OCI-LY1 (cell line): Measurements from ENCODE around the gene VRK1.

Source experiments
- EZH2 ChIP-seq: fragments of 200-600 bp; sonication (generic), shearing (Covaris generic); IDR thresholded peaks from 2 replicates; pipeline ENCODE4 v1.8.0; 2017; ENCODE audit warnings: borderline replicate concordance, mixed run types, mild to moderate bottlenecking, antibody characterized with exemption, low read length, moderate library complexity, mixed read lengths
- TF ChIP-seq, protein P1 (sequence below): fragments of 200-600 bp; sonication (generic), shearing (Covaris generic); IDR thresholded peaks from 2 replicates; pipeline ENCODE4 v1.5.1; 2017; ENCODE audit warnings: mild to moderate bottlenecking, antibody characterized with exemption, low read length, moderate library complexity, mixed read lengths

DNA sequence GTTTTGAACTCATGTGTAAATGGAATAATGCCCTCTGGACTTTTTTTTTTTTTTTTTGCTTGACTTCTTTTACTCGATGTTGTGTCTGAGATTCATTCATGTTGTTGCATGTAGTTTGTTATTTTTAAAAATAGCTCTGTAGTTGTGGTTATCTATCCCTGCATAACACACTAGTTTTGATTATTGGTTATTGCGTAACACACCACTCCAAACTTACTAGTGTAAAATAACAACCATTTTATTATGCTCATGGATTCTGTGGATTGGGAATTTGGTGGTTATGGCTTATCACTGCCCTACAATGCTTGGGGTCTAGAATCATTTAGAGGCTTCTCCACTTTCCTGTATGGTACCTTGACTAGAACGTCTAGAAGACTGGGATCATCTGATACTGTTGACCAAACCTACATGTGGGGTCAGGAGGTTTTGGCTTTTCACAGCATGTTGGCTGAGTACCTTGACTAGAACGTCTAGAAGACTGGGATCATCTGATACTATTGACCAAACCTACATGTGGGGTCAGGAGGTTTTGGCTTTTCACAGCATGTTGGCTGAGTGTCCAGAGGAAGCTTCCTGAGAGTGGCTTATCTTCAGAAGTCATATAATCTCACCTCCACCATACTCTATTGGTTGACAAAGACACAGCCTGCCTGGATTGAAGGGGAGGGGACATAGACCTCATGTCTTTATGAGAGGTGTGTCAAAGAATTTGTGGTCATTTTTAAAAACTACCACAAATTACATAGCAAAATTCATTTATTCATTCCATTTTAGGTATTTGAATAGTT lies 11.6 kb downstream of the VRK1 start:
- TF ChIP-seq, protein P1, sequence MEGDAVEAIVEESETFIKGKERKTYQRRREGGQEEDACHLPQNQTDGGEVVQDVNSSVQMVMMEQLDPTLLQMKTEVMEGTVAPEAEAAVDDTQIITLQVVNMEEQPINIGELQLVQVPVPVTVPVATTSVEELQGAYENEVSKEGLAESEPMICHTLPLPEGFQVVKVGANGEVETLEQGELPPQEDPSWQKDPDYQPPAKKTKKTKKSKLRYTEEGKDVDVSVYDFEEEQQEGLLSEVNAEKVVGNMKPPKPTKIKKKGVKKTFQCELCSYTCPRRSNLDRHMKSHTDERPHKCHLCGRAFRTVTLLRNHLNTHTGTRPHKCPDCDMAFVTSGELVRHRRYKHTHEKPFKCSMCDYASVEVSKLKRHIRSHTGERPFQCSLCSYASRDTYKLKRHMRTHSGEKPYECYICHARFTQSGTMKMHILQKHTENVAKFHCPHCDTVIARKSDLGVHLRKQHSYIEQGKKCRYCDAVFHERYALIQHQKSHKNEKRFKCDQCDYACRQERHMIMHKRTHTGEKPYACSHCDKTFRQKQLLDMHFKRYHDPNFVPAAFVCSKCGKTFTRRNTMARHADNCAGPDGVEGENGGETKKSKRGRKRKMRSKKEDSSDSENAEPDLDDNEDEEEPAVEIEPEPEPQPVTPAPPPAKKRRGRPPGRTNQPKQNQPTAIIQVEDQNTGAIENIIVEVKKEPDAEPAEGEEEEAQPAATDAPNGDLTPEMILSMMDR, result no peak
- no peak for TF ChIP-seq EZH2
